ENCODE measurements around the gene KATNBL1.

DNA sequence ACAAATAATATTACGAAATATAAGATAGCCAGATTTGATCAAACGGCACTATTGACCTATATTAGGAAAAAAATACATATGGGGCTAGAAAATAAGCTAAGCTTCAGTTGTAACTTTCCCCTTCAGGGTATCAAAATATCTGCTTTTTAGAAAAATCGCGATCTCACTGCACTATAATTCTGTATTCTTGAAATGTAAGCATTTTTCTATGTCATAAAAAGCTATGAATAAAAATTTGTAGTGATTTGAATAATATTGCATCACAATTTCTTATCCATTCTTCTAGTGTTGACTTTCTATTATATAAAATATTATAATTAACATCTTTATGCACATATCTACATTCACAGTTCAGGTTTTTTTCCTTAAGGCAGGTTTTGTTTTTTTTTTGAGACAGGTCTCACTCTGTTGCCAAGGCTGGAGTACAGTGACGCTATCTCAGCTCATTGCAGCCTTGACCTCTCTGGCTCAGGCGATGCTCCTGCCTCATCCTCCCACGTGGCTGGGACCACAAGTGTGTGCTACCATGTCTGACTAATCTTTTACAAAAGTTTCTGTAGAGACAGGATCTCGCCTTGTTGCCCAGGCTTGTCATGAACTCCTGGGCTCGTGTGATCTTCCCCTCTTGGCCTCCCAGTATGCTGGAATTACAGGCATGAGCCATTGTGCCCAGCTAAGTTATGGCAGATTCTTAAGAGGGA is 36.5 kb upstream of the KATNBL1 start:
- TF ChIP-seq NFIC (IDR thresholded peaks at IDR 0.05; ENCODE audit: borderline replicate concordance), result no peak
- TF ChIP-seq, protein P1, sequence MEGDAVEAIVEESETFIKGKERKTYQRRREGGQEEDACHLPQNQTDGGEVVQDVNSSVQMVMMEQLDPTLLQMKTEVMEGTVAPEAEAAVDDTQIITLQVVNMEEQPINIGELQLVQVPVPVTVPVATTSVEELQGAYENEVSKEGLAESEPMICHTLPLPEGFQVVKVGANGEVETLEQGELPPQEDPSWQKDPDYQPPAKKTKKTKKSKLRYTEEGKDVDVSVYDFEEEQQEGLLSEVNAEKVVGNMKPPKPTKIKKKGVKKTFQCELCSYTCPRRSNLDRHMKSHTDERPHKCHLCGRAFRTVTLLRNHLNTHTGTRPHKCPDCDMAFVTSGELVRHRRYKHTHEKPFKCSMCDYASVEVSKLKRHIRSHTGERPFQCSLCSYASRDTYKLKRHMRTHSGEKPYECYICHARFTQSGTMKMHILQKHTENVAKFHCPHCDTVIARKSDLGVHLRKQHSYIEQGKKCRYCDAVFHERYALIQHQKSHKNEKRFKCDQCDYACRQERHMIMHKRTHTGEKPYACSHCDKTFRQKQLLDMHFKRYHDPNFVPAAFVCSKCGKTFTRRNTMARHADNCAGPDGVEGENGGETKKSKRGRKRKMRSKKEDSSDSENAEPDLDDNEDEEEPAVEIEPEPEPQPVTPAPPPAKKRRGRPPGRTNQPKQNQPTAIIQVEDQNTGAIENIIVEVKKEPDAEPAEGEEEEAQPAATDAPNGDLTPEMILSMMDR (IDR thresholded peaks at IDR 0.05), result no peak
- TF ChIP-seq RCOR1 (IDR thresholded peaks at IDR 0.05; ENCODE audit: low read length), result no peak
- TF ChIP-seq SIN3A (IDR thresholded peaks at IDR 0.05; ENCODE audit: borderline replicate concordance, low read depth, low read length), result no peak
- TF ChIP-seq USF2 (IDR thresholded peaks at IDR 0.05; ENCODE audit: borderline replicate concordance, low read depth, low read length), result no peak
- TF ChIP-seq TAF1 (IDR thresholded peaks at IDR 0.05; ENCODE audit: borderline replicate concordance, low read depth, low read length), result no peak
